HG02943 (cell line): ENCODE measurements around the gene TPST2.

ENCODE experiments used
- ATAC-seq: cut with Tn5 transposase; IDR thresholded peaks from one replicate; pipeline ENCODE4 v1.9.1; 2021; ENCODE audit warnings: mild to moderate bottlenecking, low read depth, moderate library complexity; ENCODE audit not compliant: unreplicated experiment

The TPST2 gene

DNA sequence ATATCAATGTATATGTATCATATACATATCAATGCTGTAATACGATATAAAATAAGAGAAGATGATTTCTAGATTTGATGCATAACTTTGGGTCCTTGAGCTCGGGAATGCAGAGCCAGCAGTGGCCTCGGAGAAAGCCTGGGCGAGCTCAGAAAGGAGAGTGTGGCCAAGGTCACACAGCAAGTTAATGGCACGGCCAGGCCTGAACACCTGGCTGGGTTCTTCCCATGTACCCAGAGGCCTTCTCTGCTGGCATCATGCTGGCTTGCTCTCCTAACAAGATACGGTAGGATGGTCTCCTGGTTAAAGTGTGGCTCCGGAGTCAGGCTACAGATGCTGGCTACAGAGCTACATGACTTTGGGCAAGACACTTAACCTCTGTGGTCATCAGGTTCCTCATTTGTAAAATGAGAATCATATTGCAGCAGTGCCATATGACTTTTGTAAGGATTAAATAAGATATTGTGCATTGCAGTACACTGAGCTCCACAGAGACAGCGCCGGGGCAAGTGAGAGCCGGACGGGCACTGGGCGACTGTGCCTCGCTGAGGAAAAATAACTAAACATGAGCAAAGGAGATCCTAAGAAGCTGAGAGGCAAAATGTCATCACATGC is 29.9 kb downstream of the TPST2 start:
- no peak for ATAC-seq

DNA sequence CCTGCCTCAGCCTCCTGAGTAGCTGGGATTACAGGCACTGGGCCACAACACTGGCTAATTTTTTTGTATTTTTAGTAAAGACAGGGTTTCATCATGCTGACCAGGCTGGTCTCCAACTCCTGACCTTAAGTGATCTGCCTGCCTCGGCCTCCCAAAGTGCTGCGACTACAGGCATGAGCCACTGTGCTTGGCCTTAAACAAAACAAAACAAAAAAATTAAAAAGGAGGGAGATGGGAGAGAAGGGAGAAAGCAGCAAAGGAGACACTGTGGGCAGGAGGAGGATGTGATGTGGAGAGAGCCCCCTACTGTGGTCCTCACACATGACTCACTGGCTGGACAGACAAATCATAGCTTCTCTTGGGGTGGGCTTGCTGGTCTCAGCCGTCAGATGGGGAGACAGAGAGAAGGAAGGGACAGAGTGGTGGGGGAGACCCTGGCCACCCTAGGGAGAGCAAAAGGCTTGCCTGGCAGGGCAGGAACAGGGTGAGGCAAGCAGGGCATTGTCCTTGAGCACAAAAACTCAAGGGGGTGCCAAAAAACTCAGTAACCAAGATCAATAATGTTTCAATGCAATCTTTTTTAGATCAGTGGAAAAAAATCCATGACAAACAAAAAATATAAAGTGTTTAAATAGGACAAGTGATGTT is 31.6 kb downstream of the TPST2 start:
- ATAC-seq, result no peak

DNA sequence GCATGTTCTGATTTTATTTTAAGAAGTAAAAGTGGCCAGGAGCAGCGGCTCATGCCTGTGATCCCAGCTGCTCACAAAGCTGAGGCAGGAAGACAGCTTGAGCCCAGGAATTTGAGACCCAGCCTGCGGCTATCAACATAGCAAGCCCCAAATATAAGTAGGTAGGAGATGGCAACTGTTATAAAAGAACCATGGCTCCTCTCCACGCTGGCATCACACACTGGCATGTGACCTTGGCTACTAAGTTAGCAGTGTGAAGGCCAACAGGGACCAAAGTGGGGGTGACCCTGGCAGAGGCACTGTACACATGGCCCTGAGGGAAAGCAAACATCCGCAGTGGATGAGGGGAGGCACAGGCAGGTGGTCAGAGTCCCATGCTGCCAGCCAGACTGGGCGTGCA is 33.0 kb downstream of the TPST2 start:
- no peak for ATAC-seq

DNA sequence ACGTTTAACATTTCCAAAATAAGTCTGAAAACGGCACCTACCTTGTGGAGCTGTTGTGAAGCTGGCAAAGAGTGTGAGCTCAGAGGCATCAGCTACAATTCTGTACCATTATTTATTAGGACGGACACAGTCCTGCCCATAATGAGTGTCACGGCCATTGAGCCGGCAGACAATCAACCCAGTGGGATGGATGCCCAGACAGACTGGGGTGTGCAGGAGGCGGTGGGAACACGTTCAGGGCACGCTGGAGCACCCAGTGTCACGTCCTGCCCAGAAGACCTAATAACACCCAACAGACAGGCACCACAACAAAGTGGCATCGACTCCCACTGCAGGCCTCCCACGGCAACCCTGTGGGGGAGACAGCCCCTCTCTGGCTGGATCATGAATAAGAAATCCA is 34.5 kb downstream of the TPST2 start:
- ATAC-seq, result no peak

DNA sequence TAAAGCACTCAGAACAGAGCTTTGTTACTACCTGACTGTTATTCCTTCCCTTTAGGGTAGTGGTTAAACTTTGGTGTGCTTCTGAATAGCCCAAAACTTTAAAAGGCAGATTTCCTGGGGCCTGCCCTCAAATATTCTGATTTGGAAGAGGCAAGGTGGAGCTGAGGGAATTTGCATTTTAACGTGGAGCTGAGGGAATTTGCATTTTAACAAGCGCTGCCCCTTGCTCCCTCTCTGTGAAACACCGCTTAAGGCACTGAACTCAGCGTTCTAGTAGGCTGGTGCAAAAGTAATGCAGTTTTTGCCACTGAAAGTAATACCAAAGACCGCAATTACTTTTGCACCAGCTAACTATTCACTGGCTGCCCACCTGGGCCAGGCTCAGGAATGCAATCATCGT is 35.0 kb downstream of the TPST2 start:
- no peak for ATAC-seq

DNA sequence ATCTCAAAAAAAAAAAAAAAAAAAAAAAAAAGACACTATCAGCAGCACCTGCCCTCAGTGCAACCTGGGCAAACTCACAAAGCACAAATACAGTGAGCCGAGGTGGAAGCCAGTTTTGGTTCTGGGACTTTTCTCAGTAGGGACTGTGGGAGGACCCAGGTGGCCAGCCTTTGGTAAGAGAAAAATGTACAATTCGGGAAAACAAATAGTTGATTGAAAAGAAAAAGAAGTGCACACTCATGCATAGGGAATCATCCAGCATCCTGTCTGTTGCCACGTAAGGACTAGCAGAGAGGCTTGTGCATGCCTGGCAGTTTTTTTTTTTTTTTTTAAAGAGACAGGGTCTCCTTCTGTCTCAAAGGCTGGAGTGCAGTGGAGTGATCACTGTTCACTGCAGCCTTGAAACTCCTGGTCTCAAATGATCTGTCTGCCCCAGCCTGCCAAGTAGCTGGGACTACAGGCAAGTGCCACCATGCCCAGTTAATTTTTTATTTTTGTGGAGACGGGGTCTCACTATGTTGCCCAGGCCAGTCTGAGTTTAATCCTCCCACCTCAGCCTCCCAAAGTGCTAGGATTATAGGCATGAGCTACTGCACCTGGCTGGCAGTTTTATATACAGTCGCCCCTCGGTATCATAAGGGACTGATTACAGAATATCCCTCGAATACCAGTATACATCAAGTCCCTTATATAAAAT is 36.7 kb downstream of the TPST2 start:
- ATAC-seq, result no peak

DNA sequence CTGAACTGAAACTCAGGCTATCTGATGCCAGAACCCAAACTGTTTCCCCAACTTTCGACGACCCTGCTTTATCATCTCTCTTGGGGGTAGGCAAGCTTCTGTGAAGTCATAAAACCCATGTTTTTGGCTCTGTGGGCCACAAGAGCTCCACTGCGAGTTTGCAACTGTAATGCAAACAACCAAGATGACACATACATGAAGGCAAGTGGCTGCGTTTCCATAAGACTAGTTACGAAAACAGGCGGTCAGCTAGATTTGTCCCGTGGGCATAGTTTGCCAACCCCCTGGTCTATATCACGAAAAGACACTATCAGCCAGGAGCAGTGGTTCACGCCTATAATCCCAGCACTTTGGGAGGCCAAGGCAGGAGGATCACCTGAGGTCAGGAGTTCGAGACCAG is 37.5 kb downstream of the TPST2 start:
- no peak for ATAC-seq

DNA sequence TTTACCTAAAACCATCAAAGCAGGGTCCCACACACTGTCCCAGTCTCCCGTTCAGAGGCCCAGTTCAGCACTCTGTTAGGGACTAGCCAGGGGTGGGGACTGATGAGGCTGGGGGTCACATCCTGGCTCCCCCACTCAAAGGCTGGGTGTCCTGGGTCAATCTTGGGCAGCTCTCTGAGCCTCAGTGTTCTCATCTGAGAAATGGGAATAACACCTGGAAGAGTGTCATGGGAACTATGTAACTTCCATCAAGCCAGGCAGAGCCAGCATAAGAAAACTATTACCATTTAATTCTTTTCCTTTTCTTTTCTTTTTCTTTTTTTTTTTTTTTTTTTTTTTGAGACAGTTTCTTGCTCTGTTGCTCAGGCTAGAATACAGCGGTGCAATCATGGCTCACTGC is 38.4 kb downstream of the TPST2 start:
- no peak for ATAC-seq

DNA sequence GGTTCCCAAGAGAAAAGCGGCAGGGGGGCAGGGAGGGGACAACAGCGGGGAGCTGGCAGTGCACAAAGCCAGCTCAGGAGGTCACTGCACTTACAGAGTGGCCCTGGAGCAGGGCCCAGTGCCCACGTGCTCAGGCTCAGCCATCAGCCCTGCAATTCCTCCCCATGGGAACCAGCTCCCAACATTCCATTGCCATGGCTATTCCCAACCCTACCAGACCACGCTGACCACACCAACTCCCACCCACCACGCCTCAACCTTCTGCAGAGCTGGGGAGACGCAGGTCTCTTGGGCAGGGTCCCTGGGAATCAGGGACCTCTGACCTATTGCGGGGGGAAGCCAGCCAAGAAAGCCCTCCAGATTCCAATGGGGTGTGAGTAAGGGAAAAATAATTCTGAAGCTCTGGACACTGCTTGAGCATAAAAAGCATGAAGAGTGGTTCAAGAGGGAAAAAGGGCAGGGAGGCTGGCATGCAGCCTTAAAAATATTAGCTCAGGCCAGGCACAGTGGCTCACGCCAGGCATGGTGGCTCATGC is 39.4 kb downstream of the TPST2 start:
- ATAC-seq, result no peak

DNA sequence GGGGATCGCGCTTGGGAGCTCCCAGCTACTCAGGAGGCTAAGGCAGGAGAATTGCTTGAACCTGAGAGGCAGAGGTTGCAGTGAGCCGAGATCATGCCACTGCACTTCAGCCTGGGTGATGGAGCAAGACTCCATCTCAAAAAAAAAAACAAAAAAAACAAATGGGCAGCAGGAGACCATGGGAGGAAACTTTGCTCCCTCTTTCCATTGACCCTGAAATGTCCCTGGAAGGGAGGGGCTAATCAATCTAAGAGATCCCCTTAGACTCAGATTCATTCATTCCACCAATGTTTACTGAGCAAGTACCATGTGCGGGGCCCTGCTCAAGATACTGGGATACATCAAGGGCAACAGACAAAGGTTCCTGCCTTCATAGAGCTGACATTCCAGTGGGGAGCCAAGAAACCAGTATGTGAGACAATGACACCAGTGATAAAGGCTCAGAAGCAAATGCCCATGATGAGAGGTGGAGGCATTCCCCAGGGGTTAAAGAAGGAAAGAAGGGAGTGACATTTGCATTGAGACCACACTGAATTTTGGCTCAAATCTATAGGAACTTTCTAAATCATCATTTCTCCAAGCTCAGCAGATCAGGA is 39.9 kb downstream of the TPST2 start:
- ATAC-seq, result no peak

DNA sequence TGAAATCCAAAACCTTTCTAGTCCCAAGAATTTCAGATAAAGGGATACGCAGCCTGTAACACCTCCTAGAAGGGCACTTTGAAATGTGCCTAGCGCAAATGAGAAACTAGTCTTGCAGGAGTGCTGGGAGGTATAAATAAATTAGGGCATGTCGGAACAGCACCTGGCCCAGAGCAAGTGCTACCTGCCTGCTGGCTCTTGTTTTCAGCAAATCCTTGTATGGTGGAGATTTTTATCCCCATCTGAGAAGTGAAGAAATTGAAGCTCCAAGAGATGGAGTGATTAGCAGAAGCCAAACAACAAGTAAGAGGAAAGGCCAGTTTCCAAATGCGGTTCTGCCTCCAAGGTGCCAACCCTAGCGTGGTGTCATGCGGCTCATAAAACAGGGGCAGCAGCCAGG is 40.9 kb downstream of the TPST2 start:
- ATAC-seq, result no peak

DNA sequence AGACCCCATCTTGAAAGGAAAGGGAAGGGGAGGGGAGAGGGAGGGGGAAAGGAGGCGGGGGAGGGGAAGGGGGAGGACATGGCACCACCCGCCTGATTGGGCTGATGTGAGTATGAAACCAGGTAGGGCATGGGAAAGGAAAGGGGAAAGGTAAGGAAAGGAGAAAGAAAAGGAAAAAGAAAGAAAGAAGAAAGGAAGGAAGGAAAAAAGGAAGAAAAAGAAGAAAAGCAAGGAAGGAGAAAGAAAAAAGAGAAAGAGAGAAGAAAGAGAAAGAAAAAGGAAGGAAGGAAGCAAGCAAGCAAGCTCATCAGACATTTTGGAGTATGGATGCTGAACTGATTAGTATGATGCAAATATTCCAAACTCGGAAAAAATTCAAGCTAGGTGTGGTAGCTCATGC is 41.6 kb downstream of the TPST2 start:
- ATAC-seq, result no peak

DNA sequence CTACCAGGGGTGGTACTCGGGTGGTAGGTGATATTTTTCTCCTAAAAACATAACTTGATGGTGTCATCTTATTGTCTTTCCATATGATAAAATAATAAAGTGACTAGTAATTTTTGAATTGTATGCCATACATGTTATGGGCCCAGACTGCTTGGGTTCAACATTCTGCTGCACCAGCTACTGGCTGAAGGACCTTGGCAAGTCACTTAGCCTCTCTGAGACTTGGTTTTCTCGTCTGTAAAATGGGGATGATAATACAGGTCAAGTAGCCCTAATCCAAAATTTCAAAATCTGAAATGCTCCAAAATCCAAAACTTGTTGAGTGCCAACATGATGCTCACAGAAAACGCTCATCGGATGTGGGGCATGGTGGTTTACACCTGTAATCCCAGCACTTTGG is 42.1 kb downstream of the TPST2 start:
- no peak for ATAC-seq

DNA sequence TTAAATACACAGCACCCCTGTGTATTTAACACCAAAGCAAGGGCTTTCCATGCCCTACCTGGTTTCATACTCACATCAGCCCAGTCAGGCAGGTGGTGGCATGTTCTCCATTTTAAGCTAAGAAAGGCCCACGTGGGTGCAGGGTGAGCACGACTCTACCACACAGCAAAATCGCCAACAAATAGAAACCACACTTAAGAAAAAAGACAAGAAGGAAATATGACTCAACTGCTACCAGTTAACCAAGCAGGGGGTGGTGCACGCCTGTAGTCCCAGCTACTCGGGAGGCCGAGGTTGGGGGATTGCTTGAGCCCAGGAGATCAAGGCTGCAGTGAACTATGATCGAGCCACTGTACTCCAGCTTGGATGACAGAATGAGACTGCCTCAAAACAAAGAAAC is 42.5 kb downstream of the TPST2 start:
- ATAC-seq, result no peak

DNA sequence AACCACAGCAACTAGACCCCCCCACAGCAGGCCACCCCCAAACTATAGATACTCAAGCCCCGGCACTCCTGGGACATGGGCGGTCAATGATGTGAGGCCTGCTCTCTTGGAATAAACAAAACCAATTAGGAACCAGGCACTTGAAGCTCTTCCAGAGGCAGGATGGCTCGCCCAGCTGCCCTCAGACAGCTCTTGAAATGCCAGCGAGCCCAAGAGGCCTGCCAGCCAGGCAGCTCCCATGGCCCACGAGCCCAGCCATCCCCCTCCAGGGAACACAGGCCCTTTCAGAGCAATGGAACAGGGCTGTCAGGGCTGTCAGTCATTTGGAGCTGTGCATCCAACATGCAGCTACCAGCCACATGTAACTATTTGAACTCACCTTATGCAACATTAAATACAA is 43.6 kb downstream of the TPST2 start:
- ATAC-seq, result no peak

DNA sequence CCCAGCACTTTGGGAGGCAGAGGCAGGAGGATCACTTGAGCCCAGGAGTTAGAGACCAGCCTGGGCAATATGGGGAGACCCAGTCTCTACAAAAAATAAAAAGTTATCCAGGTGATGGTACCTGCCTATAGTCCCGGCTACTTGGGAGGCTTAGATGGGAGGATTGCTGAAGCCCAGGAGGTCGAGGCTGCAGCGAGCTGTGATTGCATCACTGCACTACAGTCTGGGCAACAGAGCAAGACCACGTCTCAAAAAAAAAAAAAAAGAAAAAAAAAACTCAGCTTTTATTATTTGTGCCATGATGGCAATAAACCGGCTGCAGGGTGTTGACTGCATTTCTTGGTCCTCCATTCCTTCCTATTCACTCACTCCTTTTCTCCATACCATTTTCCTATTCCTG is 44.1 kb downstream of the TPST2 start:
- ATAC-seq, result no peak

DNA sequence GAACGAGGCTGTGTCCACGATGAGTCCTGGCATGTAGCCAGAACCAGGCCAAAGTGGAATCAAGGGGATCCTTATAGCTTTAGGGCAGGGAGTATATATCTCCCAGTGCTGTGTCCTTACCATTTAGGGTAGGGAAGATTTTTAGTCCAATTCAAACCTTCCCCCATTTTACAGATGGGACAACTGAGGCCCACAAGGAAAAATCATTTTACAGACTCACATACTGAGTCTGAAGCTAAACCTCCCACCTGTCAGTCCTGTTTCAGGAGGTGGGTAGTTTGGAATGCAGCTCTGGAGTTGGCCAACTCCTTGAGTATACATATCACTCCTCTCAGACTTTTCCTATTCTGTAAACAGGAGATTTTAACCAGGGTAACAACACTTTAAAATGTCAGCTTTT is 44.5 kb downstream of the TPST2 start:
- ATAC-seq, result no peak

DNA sequence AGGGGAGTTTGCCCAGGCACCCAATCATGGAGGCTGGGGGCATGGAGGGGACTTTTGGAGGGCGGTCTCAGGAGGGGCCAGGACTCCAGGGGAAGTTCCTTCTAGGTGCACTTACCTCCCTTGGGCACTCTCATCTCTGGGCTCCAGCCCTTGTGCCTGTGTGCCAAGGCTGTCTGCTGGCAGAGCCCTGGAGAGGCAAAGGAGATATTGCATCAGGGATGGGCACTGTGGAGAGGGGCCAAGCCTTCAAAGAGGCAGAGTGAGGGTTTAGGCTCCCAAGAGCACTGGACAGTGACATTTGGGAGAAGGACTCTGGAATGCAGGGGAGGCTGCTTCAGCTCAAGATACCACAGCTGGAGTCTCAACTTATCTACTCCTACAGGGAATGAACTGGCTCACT is 45.4 kb downstream of the TPST2 start:
- no peak for ATAC-seq

DNA sequence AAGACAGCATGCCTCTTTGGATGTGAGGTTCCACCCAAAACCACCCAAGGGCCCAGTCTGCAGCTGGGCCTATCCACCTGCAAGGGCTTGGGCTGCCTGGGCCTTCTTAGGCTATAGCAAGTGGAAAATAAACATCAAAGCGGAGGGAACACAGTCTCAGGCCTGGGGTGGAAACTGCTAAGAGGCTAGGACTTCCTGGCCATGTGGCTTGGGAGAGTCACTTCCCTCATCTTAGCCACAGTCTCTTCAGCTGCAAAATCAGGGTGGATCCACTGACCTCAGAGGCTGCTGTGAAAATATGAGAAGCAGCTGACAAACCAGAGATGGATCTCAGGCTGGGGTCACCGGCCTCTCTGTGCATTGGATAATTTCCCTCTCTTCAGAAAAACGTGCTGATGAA is 47.1 kb downstream of the TPST2 start:
- no peak for ATAC-seq

DNA sequence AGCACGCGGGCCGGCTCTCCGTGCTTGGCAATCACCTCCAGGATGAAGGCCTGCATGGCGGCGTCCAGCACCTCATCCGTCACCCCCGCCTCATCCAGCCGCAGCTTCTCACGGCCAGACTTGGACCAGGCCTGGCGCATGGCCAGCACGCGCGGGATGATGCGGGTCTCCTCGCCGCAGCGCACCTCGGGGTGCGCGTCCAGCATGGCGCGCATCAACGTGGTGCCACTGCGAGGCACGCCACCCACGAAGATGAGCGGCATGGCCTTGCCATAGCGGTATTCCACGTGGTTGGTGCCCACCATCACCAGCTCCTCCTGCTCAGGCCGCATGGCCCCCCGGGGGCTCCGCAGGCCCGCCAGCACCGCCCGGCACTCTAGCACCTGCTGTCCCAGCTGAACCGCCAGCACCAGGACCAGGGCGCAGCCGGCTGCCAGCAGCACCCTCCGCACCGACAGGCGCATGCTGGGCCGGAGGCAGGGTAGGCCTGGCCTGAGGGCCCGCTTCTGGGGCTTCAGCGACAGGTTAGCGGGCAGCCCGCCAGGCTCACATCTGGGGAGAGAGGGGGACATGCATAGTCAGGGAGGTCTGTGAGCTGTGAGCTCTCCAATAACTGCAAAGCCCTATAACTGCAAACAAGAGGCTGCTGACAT is 48.6 kb downstream of the TPST2 start:
- no peak for ATAC-seq

DNA sequence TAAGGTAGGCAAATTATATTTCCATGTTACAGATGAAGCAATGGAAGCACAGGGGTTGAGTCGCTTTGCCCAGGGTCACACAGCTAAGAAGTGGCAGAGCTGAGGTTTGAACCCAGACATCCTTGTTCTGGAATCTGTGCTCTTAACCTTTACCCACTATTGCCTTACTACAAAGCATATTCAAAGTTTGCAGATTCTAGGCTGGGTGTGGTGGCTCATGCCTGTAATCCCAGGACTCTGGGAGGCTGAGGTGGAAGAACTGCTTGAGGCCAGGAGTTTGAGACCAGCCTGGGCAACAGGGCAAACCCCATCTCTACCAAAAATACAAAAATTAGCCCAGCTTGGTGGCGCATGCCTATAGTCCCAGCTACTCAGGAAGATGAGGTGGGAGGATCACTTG is 49.8 kb downstream of the TPST2 start:
- no peak for ATAC-seq
